NCI-H1092 treated with DMSO at 0.1 percent for 48 hours (cell line): Measurements from ENCODE around the gene ETNK1.
"Not testable (repeated sequence)": the region's sequence is repeated elsewhere in the genome, so short reads cannot be mapped to it uniquely, and the experiment has no call there.

Experiments used
- DNase-seq: peaks from one replicate; lab custom pipeline; 2025; lab: John Stamatoyannopoulos, UW

ETNK1 gene, protein sequence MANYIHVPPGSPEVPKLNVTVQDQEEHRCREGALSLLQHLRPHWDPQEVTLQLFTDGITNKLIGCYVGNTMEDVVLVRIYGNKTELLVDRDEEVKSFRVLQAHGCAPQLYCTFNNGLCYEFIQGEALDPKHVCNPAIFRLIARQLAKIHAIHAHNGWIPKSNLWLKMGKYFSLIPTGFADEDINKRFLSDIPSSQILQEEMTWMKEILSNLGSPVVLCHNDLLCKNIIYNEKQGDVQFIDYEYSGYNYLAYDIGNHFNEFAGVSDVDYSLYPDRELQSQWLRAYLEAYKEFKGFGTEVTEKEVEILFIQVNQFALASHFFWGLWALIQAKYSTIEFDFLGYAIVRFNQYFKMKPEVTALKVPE

DNA sequence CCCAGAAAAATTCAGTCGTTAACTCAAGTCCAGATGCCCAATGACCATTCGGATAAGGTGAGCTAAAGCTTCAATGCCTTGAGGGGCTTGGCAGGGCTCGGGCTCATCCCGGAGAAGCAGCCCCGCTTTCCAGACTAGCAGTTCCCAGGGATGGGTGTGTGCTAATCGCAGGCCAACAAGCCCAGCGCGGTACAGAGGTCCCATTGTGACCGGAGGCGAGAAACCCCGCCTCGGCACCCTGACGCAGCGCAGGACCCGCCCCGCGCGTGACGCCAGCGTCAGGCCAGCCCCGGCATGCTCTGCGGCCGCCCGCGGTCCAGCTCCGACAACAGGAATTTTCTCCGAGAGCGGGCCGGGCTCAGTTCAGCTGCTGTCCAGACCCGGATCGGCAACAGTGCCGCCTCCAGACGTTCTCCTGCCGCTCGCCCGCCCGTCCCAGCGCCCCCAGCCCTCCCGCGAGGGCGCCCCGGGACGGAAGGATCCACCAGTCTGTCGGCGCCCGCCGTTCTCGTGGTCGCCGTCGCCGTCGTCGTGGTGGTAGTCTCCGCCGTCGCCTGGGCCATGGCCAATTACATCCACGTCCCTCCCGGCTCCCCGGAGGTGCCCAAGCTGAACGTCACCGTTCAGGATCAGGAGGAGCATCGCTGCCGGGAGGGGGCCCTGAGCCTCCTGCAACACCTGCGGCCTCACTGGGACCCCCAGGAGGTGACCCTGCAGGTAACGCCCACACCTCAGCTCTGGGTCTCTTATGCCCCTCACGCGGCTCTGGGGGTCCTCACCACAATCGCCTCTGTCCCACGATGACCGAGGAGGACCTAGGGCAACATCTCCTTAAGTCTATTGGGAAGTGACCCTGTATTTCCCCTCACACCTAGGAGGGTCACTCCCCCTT lies at the start of gene ETNK1:
TSS of gene ETNK1 (plus strand) at position 302 of the 892 bp plus-strand sequence. CDS start at position 562, 260 bp downstream.
- peak; percentile 78 for DNase-seq

DNA sequence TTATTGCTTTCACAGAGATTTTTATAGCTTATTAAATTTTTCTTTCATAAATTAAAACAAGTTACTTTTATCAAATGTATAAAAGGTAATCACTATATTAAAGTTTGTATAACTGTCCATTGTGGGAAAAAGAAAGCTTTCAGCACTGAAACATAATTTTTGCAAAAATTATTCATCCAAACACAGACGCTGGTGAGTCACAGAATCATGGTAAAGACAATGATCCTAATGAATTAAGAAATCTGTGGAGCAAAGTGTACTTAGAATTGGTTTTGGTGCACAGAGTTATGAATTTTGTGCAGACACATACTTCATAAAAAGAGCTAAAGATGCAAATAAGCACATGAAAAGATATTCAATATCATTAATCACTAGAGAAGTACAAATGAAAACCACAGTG lies 48.9 kb upstream of the ETNK1 start:
- no peak for DNase-seq

DNA sequence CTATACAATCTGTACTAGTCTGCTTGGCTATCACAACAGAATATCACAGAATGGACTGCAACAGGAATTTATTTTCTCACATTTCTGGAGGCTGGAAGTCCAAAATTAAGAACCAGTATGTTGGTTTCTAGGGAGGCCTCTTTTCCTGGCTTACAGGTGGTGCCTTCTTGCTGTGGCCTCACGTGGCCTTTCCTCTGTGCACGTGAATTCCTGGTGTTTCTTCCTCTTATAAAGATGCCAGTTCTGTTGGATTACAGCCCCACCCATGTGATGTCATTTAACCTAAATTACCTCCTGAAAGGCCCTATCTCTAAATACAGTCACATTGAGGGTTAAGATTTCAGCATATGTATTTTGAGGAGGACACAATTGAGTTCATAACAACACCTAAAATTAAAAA lies 48.5 kb upstream of the ETNK1 start:
- DNase-seq = no peak

DNA sequence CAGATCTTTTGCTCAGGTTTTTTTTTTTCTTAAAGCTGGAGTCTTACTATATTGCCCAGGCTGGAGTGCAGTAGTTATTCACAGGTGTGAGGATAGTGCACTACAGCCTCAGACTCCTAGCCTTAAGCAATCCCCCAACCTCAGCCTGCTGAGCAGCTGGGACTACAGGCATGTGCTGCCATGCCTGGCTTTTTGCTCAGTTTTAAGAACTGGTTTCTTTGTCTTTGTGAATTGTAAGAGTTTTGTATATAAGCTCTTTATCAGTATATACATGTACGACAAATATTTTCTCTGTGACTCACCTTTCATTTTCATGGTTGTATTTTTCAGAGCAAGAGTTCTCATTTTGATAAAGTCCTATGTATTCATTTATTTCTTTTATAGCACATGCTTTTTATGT lies 47.3 kb upstream of the ETNK1 start:
- no peak for DNase-seq

DNA sequence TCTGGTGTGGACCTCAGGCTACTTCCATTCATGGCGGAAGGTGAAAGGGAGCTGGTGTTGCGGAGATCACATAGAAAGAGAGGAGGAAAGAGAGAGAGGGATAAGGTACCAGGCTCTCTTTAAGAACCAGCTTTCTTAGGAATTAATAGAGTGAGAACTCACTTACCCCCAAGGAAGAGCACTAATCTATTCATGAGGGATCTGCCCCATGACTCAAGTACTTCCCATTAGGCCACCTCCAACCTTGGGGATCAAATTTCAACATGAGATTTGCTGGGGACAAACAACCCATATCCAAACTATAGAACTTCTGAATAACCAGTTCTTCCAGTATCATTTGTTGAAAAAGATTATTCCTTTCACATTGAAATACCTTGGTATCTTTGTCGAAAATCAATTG lies 46.6 kb upstream of the ETNK1 start:
- DNase-seq = no peak

DNA sequence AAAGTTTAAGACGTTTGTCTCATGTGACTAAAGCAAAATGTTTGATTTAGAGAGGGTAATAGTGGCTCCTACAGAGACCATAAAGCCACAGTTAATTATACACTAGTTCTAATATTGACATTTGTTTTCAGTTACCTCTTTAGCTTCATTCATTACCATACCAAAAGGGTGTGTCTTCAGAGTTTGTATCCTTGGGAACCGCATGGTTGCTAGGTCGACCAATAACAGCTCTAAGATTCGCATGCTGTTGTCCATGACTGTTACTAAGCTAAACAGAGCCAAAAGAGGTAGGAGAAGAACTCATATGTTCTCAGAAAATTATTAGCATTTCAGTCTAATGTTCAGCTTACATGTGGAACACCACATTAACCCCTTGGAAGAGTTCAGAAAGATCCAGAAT lies 36.2 kb upstream of the ETNK1 start:
- DNase-seq = no peak

DNA sequence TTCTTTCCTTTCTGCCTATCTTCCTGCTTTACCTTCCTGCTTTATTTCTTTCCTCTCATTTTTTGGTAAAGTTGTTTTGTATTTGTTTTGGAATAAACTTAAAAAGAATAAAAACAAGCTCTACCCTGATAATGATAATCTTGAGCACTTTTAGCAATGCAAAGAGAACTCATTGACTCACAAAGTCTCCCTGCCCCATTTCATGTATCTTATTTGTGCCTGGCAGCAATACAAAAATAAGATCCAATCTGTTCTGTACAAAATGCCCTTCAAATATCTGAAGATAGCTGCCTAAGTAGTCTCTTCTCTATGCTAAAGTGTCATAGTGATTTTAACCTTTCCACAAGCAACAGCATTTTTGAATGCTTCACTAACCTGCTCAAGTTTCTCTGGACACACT lies 31.1 kb upstream of the ETNK1 start:
- no peak for DNase-seq

DNA sequence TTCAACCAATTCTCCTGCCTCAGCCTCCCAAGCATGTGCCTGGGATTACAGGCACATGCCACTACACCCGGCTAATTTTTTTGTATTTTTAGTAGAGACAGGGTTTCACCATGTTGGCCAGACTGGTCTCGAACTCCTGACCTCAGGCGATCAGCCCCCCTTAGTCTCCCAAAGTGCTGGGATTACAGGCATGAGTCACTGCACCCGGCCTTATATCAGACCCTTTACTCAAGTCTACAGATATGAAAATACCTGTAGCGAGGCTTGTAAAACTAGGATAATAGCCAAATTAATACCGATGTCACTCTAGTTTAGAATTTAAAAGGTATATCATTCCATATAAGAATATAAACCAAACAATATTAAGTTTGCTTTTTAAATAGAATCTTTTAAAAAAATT lies 27.4 kb upstream of the ETNK1 start:
- DNase-seq = not testable (repeated sequence)

DNA sequence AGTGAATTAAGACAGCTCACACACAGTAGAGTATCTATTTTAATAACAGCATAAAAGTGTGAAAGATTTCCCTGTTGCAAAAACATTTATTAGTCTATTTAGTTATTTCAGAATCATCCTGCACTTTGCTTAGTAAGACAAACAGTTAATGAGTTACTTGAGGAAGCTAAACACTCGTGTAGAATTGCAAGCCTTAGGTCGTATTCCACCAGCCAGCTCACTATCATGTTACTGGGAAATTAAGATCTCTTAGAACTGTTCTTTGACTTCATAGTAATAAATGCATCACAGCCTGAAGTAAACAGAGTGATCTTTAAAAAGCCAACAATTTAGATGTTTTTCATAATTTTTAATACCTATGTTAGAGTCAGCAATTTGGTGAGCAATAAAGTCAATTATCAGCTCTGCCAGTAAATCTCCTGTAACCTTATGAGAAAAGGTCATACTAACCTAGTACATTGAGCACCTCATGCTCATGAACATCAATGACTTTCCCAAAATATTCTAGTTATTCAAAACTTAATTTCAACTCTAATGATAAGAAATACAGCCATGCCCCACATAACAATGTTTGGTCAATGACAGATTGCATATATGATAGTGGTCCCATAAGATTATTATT lies 26.7 kb upstream of the ETNK1 start:
- DNase-seq = no peak

DNA sequence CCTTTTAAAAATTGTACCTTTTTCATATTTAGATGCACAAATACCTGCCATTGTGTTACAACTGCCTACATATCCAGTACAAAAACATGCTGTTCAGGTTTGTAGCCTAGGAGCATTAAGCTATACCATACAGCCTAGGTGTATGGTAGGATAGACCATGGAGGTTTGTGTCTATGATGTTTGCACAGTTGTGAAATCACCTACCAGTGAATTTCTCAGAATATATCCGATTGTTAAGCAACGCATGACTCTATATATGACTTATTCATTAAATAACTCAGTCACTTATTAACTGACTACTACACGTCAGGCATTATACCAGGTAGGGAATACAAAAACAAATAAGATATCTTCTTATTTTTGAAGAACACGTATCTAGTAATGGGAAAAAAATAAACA lies 26.2 kb upstream of the ETNK1 start:
- DNase-seq = no peak

DNA sequence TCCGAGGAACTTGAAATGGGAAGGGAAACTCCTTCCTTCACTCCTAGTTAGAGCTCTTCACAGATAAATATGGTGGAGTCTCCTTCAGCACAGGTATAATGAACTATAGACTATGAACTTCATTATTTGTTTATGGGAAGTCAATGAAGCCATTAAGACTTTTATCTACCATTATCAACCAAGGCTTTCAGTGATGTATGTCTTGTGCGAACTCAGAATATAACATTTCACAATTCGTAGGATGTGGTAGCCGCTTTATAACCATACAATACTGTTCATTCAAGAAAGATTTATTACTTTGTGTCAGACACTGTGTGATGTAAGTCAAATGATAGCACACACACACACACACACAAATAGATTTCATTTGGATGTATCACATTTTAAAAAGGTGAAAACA lies 24.8 kb upstream of the ETNK1 start:
- DNase-seq = no peak

DNA sequence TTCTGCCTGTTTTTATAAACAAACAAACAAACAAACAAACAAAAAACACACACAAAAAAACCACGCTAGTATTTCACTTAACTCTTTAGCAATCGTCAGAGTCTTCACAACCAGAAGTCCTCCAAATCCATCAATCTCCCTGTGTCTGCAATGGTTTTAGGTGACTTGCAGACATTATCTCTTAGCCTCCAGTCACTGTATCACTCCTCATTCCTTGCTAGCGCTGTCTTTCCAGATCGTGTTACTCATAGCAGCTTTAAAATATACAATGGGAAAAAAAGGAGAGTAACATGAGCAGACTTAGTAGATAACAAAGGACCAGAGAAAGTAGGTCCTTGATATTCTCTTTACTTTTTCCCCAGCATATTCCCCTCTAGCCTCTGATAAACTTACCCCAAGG lies 15.5 kb upstream of the ETNK1 start:
- no peak for DNase-seq

DNA sequence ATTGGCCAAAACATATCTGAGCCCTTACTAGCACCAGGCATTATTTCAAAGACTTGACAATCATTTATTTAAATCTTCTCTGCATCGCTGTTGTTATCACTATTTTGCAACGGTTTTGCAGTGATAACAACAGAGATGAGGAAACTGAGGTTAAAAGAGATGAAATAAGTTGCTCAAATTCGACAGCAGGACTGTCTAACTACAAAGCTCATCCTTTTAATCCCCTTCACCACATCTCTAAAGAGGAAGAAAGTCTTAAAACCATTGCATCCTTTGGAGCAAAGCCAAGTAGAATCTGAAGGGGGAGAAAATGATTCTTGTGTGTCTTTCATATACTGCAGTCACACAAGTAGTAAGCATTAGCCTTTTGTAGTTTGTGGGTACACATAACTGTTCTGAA lies 14.8 kb upstream of the ETNK1 start:
- no peak for DNase-seq

DNA sequence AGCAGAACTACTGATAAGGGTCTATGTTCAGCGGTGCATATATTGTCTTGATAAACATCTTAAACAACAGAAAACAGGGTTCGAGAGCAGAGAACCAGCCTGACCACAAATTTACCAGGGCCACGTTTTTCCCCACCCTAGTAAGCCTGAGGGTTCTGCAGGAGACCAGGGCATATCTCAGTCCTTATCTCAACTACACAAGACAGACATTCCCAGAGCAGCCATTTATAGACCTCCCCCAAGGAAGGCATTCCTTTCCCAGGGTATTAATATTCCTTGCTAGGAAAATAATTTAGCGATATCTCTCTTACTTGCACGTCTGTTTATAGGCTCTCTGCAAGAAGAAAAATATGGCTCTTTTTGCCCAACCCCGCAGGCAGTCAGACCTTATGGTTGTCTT lies 12.1 kb upstream of the ETNK1 start:
- DNase-seq = not testable (repeated sequence)

DNA sequence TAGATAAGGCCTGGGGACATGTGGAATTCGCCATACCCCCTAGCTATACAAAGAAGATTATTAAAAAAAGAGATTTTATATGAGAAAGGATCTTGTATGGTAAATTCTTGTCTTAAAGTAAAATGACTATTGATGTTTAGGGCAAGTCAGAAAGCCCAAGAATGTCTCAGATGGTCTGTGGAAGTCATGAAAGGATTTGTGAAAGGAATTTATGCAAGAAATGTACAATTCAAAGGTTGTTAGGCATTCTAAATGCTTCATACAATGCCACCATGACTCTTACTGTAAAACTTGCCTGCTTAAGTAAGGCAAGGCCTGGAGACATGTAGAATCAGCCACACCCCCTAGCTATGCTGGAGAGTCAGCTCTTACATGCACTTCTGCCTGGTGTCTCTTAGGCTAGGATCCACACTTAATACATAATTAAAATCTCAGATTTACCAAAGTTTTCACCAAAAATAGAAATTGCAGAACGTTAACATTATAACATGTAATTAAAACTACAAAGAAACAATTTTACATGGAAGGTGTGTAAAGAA lies 8.9 kb upstream of the ETNK1 start:
- no peak for DNase-seq

DNA sequence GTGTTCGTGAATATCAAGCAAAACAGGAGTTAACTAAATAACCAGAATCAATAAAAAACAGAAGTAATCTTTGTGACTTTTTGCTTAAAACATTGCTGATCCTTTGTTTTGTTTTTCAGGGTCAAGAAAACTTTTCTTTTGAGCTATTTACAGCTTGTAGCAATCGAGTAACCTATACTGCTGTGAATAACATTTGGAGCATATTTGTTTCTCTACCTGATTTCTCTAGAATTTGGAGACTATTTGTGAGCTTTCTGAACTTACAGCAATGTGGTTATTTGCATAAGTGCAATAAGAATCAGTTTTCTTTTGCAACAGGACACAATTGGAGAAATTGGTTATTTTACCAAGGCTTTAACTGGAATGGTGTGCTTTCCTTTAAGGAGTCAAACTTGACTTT lies 7.3 kb upstream of the ETNK1 start:
- no peak for DNase-seq

DNA sequence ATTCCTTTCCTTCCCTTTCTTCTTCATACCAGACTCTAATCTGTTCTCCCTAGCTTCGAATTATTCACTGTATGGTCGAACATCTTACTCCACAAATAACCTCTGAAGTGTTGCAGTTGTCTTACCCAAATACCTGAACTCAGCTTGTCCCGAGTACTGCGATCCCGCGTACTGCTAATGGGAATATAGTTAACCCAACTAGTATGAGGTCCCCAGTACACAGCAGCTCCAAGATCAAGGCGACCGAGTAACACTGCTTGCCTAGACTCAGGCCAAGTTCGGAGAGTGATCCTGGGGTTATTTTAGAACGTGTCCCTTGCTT lies 462 bp upstream of the ETNK1 start:
- DNase-seq = peak; percentile 61

DNA sequence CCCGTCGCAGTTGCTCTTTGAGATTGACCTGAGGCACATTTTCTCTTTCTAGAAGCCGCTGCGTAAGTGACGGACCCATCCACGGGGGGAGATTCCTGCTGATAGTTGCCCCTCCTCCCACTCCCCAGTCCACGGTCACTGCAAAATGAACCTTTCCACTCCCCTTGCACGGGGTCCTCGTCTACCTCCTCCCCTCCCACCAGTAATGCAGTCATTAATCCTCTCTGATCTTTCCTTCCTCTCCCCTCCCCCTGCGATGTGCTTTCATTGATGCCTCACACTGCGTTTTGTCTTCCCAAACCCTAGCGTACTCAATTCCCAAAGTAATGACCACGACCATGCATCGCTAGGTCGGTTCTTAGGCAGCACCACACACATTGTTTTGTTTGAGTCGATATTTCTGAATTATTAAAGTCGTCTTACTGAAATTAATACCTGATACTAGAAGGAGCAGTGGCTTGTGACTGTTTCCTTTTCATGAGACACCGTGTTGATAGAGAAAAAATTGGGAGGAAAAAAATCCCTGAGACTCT lies 857 bp downstream of the ETNK1 start:
- DNase-seq = peak; percentile 45

DNA sequence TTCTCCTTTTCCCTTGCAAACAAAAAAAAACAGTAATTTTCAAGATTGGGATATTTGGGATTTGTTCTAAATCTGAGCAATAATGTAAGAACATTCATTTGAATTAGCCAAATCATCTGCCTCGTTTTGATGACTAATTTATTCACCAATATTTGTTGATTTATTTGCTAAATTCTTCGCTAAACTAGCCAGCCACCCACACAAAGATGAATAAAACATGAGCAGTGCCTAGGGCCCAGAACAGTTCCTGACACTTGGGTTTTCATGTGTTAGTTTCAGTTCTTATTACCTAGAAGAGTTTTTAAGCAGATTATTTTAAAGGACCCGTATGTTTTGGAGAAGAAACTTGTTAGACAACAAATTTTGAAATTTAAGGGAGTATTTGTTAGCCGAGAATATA lies 1.4 kb downstream of the ETNK1 start:
- DNase-seq = no peak

DNA sequence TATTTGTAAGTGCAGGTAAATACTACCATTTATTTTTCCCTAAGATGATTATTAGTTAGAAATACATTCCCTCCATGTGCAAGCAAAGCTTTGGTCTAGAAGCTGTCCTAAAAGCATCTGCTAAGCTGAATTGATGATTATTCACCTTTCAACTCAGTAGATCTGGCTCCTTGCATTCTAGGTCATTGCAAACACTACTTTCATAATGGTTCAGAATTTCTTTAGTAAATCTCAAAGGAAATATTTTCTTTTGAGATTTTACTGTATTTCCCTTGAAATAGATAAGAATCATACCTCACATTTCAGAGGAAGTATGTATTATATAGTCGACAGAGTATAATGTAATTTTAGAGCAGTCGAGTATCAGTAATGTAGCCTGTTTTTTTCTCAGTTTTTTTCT lies 2.4 kb downstream of the ETNK1 start:
- DNase-seq = no peak

DNA sequence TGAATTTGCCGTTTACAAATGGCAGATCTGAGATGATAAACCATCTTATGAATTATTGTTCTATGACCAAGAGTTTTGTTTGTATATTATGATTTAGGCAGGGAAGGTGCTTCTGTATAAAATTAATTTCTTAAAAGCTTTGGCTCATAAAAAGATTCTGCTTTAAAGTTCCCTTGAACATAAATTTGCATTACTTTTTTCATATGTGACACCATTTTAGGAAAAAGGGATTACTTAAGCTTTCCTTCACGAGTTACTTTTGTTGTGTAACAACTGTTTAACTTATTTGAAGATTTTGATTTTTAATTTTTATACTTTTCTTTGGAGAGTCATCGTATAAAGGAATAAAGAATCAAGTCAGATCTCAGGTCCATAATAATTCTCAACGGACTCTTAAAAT lies 3.3 kb downstream of the ETNK1 start:
- DNase-seq = no peak

DNA sequence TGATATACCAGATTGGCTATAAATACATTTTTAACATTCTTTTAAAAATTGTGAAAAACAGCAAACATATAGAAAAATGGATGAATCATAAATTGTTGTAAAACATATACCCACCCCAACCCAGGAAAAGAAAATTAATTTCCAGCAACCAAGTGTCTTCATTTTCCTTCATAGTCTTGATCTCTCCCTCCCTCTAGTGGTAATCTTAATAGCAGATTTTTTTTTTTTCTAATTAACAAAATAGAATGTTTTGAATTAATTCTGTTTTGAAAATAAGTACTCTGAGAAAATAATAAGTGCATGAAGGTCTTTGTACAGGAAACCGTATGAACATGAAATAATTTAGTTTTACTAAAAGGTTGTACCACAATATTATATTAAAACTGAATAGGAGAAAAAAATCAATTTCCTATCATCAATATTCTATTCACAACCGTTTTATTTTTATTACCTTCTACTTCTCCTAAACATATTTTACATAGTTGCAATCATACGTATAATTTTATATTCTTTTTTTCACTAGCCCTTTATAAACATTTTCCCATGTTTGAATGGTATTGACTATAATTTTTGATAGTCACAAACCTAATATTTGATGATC lies 7.0 kb downstream of the ETNK1 start:
- no peak for DNase-seq
